Upper lobe of left lung (tissue), 6 donors: ENCODE results near the gene XCR1. TPM values are rescaled to one million over a fixed set of nuclear protein-coding genes. Genes with fewer than 3 reads are reported as not detected.
A peak's percentile ranks its signal among the peaks of the same experiment; 100 is the strongest.
"Not testable (repeated sequence)": the region's sequence is repeated elsewhere in the genome, so short reads cannot be mapped to it uniquely, and the experiment has no call there.

Experiments used
- ATAC-seq, 2 donors: fragments of 200-7000 bp; cut with Tn5 transposase; one replicate each; pipeline ENCODE4 v1.9.1; 2022; ENCODE audit warnings: mild to moderate bottlenecking in 2 of 2, moderate library complexity in 2 of 2; ENCODE audit not compliant: low FRiP score in 2 of 2
- DNase-seq, 2 donors: peaks; one replicate each; pipeline ENCODE4 v3.0.0-alpha.2; 2019 to 2020
- H3K27ac ChIP-seq, 4 donors: fragments of 200-600 bp; sonication (generic); one replicate each; pipeline ENCODE4 v1.5.1; 2016 to 2019
- H3K27me3 ChIP-seq, 4 donors: fragments of 200-600 bp; sonication (generic); one replicate each; pipeline ENCODE4 v1.5.1; 2017 to 2019
- H3K36me3 ChIP-seq, 4 donors: fragments of 200-600 bp; sonication (generic); one replicate each; pipeline ENCODE4 v1.5.1; 2016 to 2019
- H3K4me1 ChIP-seq, 4 donors: fragments of 200-600 bp; sonication (generic); one replicate each; pipeline ENCODE4 v1.5.1; 2018 to 2019
- H3K4me3 ChIP-seq, 4 donors: fragments of 200-600 bp; sonication (generic); one replicate each; pipeline ENCODE4 v1.5.1; 2017 to 2019; ENCODE audit warnings: mild to moderate bottlenecking in 2 of 4, moderate library complexity in 1 of 4
- H3K9me3 ChIP-seq, 4 donors: fragments of 200-600 bp; sonication (generic); one replicate each; pipeline ENCODE4 v1.5.1; 2018 to 2019
- EP300 ChIP-seq, 4 donors: sonication (generic); formaldehyde crosslinking; IDR thresholded peaks; one replicate each; pipeline ENCODE4 v1.5.1; 2017; ENCODE audit warnings: antibody characterized with exemption in 4 of 4, control low read depth in 2 of 4
- POLR2A ChIP-seq, 4 donors: fragments of 450-650 bp; IDR thresholded peaks; one replicate each; pipeline ENCODE4 v1.5.1; 2016 to 2017; ENCODE audit warnings: antibody characterized with exemption in 4 of 4, mild to moderate bottlenecking in 2 of 4
- POLR2AphosphoS5 ChIP-seq, 2 donors: sonication (generic); formaldehyde crosslinking; IDR thresholded peaks; one replicate each; pipeline ENCODE4 v1.5.1; 2017; ENCODE audit warnings: antibody characterized with exemption in 2 of 2
- WGBS, 2 donors: methylation state at CpG; one replicate each; pipeline ENCODE4 v1.1.5; 2017 to 2018; 5-methylcytosine and 5-hydroxymethylcytosine counted together
- total RNA-seq, 6 donors: library from RNA; depleted of rRNA in 4 of 6; stranded (reverse); fragments of >200 nt in 4 of 6; gene quantifications; one replicate each; pipeline versions ENCODE4 v1.1.0 to v1.2.1, GENCODE V29; 2016 to 2021
- TF ChIP-seq, protein P1 (sequence below), 6 experiments: fragments of 450-650 bp in 4 of 6; fragments of 200-600 bp in 2 of 6; sonication (generic) in 2 of 6; IDR thresholded peaks; one replicate each; pipeline ENCODE4 v1.5.1; 2016 to 2019; ENCODE audit warnings: antibody characterized with exemption in 6 of 6
- donor health status: DM: no; HTN: no; CAD: no; lungs with moderate emphysema.
- donor health status: DM: no; HTN: yes; CAD: no; lungs with severe emphysema.

The XCR1 gene
- total RNA-seq, 6 donors from 2014 or later = 0.15 to 0.47 (median 0.28) TPM; not detected in 2

- Histone ChIP-seq H3K9me3 (no peaks in the 10 kb centered on the region), H3K27ac (no peak overlapping the region), H3K4me1 (no peaks in the 10 kb centered on the region), H3K27me3 (no peaks in the 10 kb centered on the region), H3K36me3 (no peaks in the 10 kb centered on the region), H3K4me3 (no peak overlapping the region)
- no peak for TF ChIP-seq EP300 (IDR thresholded peaks at IDR 0.05)
- TF ChIP-seq POLR2AphosphoS5 (IDR thresholded peaks at IDR 0.05) = no peak
- TF ChIP-seq, protein P1, sequence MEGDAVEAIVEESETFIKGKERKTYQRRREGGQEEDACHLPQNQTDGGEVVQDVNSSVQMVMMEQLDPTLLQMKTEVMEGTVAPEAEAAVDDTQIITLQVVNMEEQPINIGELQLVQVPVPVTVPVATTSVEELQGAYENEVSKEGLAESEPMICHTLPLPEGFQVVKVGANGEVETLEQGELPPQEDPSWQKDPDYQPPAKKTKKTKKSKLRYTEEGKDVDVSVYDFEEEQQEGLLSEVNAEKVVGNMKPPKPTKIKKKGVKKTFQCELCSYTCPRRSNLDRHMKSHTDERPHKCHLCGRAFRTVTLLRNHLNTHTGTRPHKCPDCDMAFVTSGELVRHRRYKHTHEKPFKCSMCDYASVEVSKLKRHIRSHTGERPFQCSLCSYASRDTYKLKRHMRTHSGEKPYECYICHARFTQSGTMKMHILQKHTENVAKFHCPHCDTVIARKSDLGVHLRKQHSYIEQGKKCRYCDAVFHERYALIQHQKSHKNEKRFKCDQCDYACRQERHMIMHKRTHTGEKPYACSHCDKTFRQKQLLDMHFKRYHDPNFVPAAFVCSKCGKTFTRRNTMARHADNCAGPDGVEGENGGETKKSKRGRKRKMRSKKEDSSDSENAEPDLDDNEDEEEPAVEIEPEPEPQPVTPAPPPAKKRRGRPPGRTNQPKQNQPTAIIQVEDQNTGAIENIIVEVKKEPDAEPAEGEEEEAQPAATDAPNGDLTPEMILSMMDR (IDR thresholded peaks at IDR 0.05) = no peak
- TF ChIP-seq POLR2A (IDR thresholded peaks at IDR 0.05) = no peak
- ATAC-seq = no peak
- 93 to 97% methylated on average over 1 of the region's 1 CpG for WGBS, 2 donors
- no peak for DNase-seq
These were observed 11.6 kb upstream of the XCR1 start for GRCh38 chr3:46038916-46039315.

DNA sequence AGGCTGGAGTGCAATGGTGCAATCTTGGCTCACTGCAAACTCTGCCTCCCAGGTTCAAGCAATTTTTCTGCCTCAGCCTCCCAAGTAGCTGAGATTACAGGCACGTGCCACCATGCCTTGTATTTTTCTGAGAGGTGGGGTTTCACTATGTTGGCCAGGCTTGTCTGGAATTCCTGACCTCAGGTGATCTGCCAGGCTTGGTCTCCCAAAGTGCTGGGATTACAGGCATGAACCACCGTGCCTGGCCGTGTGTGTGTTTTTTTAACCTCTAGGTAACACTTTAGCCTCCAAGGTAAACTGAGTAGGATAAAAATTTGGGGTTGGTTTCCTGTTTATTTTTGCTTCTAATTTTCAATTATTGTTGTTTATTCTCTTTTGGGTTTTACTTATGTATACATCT is 10.8 kb upstream of the XCR1 start:
- DNase-seq, H3K36me3 ChIP-seq, H3K27ac ChIP-seq, H3K4me3 ChIP-seq, H3K9me3 ChIP-seq, ATAC-seq, H3K4me1 ChIP-seq, H3K27me3 ChIP-seq: not testable (repeated sequence)
- WGBS, 2 donors = 79 to 87% methylated on average over 3 of the region's 3 CpGs

GRCh38 chr3:46036191-46036590 is 8.9 kb upstream of the XCR1 start:
- H3K36me3 ChIP-seq = no peaks in the 10 kb centered on the region
- H3K27me3 ChIP-seq = no peaks in the 10 kb centered on the region
- H3K4me3 ChIP-seq = no peak overlapping the region
- no peak overlapping the region for H3K27ac ChIP-seq
- 83 to 97% methylated on average over 1 of the region's 1 CpG for WGBS, 2 donors
- TF ChIP-seq POLR2AphosphoS5 (IDR thresholded peaks at IDR 0.05) (no peak), EP300 (IDR thresholded peaks at IDR 0.05) (no peak), POLR2A (IDR thresholded peaks at IDR 0.05) (no peak)
- TF ChIP-seq, protein P1 (IDR thresholded peaks at IDR 0.05) = no peak
- ATAC-seq (no peak), DNase-seq (no peak)
- H3K4me1 ChIP-seq = no peaks in the 10 kb centered on the region
- H3K9me3 ChIP-seq = peaks cover 0 to 7% (median 0%) of the 10 kb centered on the region in 4 donors

- H3K9me3 ChIP-seq = peaks cover 0 to 12% (median 0%) of the 10 kb centered on the region in 4 donors
- DNase-seq (no peak), ATAC-seq (no peak)
- WGBS, 2 donors = 94 to 97% methylated on average over 2 of the region's 2 CpGs
- no peak overlapping the region for H3K27ac ChIP-seq
- TF ChIP-seq POLR2AphosphoS5 (IDR thresholded peaks at IDR 0.05) = no peak
- TF ChIP-seq, protein P1 (IDR thresholded peaks at IDR 0.05) = no peak
- TF ChIP-seq POLR2A (IDR thresholded peaks at IDR 0.05) = no peak
- no peak for TF ChIP-seq EP300 (IDR thresholded peaks at IDR 0.05)
- no peaks in the 10 kb centered on the region for H3K4me1 ChIP-seq
- no peak overlapping the region for H3K4me3 ChIP-seq
- no peaks in the 10 kb centered on the region for H3K36me3 ChIP-seq
- H3K27me3 ChIP-seq = no peaks in the 10 kb centered on the region
These were observed 4.5 kb upstream of the XCR1 start for GRCh38 chr3:46031747-46032146.

- Histone ChIP-seq H3K9me3 (peaks cover 0 to 12% (median 0%) of the 10 kb centered on the region in 4 donors), H3K36me3 (no peaks in the 10 kb centered on the region), H3K27me3 (no peaks in the 10 kb centered on the region), H3K4me1 (no peaks in the 10 kb centered on the region), H3K27ac (no peak overlapping the region), H3K4me3 (no peak overlapping the region)
- TF ChIP-seq POLR2AphosphoS5 (IDR thresholded peaks at IDR 0.05) (no peak), EP300 (IDR thresholded peaks at IDR 0.05) (no peak), POLR2A (IDR thresholded peaks at IDR 0.05) (no peak)
- TF ChIP-seq, protein P1 (IDR thresholded peaks at IDR 0.05) = no peak
- no peak for DNase-seq
- ATAC-seq = peak in 1 of 2 donors; percentile 63
- WGBS, 2 donors = 92% methylated on average over 2 of the region's 4 CpGs; no CpG with 5 or more reads in 1 of the 2 donors
These were observed 4.0 kb upstream of the XCR1 start for GRCh38 chr3:46031269-46031668.
